Activated CD4-positive, alpha-beta T cell treated with anti-CD3 and anti-CD28 coated beads, Interleukin-2, amount 50 U/mL, for 16 hours (primary cell): Measurements from ENCODE around the gene ATP5PB.

Experiments used
- DNase-seq: peaks from one replicate; pipeline ENCODE4 v3.0.0-alpha.2; 2020

Gene ATP5PB

GRCh38 chr1:111476214-111476613 lies 26.9 kb downstream of the ATP5PB start:
- no peak for DNase-seq

DNA sequence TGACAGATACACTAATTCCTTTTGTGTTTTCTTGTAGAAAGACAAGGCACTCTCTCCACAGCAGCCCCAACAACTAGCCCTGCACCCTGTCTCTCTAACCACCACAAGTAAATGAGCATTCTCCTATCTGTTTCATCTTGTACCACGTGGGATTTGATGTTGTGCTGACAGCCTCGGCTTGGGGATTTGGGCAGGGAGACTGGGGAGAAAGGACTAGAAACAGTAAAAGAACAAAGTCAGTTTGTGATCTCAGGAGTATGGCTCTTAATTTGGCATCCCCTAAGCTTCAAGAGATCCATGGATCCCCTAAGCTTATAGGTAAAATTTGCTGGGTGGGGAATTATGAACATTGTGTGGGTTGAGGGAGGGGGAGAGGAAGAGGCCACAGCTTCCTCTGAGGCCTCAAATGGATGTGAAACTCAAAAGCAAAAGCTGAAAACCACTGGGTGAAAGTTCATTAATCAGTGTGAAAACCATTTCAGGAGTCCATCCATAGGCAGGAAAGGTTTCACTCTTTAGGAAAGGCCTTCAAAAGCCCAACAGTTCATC lies 27.6 kb downstream of the ATP5PB start:
- peak; percentile 58 for DNase-seq

GRCh38 chr1:111480674-111481073 lies 31.4 kb downstream of the ATP5PB start:
- DNase-seq: no peak

DNA sequence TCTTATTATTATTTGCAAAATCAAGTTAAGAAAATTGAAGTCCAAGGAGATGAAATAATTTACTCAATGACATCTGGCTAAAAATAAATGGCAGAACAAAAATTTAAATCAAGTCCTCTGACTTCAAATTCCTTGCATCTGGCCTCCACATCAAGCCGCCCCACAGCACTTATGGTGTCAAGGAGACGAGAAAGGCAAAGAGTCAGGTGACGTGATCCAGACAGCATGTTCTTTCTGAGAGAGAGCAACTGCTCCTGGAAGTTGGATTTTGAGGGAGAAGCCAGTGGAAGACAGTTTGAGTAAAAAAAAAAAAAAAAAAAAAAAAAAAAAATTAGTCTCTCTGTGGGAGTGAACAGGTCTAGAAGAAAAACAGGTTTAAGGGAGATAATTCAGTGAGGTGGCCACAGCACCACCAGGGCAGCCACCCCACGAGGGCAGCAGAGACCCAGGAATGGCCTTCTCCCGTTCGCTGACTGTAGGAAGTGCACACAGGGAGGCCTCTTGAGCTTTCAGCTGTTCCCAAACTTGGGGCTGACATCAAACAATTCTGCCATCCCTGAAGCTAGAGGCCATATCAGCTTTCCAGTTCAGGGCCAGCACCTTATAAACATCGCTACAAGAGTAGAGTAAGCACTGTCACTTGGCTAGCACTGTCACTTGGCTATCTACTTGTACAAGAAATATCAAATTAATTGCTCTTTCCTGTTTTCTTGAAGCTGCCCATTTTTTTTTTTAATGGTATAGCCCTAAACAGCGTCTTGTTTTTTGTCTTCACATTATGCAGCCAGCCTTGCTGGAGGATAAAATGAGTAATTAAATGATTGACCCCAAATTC lies 32.3 kb downstream of the ATP5PB start:
- peak; percentile 61 for DNase-seq

- DNase-seq: no peak
Measured at GRCh38 chr1:111483166-111483565, 33.9 kb downstream of the ATP5PB start.

DNA sequence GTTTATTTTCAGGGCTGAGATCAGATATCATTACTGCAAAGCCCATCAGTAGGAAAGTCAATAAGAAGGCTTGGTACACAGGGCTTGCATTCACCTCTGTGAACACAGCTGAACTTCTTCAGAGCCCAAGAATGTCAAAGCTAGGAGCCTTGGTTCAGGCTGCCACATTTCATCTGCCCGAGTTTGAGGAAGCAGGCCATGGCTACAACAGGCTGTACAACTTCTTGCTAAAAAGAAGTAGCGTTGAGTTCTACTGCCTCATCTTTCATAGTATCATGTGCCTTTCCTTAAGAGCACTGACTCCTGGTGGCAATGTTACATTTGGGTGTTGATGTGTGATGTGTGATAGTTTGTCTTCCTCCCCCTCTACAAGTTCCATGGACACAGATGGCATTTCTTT lies 34.6 kb downstream of the ATP5PB start:
- no peak for DNase-seq

DNA sequence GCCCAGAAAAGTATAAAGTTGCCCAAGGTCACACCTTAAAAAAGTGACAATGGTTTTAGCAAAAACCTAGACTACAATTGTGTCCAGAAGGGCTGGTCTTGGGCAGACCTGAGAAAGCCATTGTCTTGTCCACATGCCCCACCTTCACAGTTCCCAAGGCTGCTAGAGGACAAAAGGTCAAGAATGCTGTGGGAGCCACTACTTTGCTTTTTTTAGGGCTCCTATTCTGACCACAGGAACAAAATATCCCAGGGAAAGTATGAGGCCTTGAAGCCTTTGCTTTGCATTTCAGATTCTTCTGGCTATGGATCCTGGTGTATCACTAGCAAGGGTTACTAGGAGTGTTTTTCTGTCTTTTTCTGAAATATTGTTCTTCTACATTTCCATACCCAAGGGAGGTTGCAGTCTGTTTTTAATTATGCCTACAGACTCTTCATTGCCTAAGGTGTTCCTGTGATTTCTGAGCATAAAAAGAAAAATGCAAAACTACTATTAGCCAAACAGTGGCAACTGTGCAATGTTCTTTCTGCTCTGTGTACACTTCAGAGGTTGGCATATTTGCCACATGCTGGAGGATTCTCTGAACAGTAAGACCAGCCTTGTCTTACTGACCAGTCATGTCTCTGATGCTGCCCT lies 35.2 kb downstream of the ATP5PB start:
- DNase-seq: no peak

DNA sequence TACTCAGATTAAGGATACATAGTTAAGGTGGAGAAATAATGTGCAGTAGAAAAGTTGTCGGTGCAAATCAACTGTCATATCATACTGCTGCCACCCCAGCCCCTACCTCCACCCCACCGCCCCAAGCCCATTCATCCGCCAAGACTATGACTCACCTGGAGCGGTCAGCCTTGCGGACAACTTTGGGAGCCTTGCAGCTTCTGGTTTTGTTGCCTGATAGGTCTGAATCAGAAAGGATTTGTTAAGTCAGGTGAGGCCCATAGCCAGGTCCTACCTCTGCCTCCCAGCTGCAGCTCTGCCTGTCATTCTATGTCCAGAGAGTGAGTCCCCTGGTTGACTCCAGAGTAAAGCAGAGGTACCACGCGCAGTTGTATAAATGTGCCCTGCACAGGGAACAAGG lies 37.2 kb downstream of the ATP5PB start:
- DNase-seq: no peak

DNA sequence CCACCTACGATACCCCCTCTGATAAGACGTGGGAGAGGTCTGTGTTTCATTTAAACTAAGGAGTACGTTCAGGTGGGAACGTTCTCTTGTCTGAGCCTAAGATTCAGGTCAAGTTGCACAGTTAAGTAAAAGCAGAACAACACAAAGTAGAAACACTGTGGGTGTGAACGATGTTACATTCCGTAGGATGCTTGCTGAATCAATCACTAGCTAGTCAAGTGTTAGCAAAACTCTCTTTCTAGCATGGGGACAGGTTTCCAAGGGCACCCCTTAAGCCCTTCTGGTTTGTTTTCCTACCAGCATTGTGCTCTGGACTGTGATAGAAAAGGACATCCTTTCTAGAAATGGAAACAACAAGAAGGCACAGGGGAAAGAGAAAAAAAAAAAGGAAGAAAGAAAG lies 37.9 kb downstream of the ATP5PB start:
- no peak for DNase-seq

- DNase-seq: no peak
Measured at GRCh38 chr1:111488669-111489068, 39.4 kb downstream of the ATP5PB start.

GRCh38 chr1:111489604-111490003 lies 40.3 kb downstream of the ATP5PB start:
- DNase-seq: no peak

DNA sequence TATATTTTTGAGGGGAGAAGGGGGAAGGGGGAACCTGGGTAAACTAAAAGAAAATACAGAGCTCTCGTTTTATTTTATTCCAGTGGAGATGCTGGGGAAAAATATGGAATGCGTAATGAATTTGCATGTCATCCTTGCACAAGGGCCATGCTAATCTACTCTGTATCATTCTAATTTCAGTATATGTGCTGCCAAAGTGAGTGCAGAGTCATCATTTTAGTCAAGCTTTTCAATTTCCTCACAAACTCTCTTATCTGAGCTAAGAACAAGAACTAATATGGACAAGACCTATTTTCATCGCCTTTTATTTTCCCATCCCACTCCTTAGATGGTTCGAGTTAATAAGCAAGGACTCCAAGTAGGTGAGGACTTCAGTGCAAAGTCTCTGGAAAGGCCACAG lies 41.0 kb downstream of the ATP5PB start:
- DNase-seq: no peak

DNA sequence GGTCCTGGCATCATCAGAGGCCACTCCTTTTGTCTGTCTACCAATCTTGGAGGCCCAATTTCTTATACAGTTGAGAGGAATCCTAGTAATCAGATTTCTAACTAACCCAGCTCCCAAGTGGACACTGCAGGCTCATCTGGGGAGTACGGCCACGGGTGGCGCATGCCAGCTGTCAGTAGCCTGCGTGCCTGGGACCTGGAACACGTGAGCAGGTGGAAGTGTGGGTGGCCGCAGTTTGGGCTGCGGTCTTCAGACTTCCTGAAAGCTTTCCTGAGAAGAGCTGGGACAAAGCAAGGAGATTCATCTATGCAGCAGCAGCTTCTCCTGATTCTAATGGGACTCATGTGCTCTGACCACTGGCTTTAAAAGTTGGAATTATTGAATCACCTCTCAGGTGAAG lies 41.8 kb downstream of the ATP5PB start:
- no peak for DNase-seq

DNA sequence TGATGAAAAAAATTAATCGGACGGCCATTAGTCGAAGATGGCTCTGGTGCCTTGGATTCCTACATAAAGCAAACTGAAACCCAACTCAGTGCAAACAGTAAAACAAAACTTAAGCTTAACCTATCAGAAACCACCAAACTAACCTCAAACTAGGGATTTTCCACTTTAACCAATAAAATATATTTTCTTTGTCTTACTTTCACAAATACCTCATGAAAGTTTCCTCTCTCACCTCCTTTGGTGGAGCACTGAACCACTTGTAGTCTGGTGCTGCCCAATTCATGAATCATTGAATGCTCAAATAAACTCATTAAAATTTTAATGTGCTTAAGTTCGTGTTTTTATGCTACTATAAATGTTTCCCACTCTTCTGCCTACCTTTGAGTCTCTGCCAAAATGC lies 47.1 kb downstream of the ATP5PB start:
- peak; percentile 60 for DNase-seq

DNA sequence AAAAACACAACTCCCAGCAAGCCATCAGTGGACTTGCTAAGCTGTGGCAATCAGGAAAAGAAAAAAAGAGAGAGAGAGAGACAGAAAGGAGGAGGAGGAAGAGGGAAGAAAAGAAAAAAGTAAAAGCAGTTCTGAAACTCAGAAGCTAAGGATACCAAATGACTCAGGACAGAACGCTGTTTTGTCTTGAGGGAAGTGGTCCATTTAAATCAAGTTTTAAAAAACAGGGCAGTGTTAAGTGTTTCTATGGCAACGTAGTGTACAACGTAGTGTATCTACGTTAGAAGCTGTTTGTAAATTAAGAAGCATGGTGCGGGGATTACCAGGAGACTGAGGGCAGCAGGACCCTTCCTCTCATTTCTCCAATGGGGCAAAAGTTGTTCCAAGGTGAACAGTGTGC lies 48.3 kb downstream of the ATP5PB start:
- DNase-seq: peak; percentile 46

DNA sequence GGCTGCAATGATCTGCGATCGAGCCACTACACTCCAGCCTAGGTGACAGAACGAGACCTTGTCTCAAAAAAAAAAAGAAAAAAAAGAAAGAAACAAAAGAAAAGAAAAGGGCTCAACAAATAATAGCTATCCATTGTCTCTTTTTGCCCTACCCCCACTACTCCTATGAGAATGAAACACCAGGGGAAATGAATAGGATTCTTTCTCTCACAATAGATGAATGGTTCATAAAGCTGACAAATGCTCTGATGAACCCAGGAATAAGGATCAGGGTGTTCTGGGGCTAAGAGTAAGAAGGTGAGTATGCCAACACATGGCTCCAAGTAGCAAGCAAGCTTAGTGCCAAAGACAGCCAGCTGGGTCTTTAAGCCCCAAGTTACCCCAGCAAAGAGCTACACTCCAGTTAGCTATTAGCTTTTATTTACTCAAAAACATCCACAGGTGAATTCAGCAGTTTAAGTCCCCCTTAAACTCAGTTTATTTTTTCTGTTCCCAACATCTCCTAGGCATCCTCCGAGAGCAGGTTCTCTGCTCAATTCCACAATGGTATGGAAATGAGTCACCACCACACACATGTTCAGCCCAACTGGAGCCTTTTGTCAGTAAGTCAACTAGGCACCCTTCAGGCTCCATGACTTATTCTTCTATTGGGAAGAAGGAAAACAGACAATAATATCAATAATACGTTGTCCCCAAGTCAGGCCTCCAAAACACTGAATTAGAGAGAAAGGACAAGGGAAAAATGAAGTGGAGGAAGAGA lies 49.9 kb downstream of the ATP5PB start:
- no peak for DNase-seq

DNA sequence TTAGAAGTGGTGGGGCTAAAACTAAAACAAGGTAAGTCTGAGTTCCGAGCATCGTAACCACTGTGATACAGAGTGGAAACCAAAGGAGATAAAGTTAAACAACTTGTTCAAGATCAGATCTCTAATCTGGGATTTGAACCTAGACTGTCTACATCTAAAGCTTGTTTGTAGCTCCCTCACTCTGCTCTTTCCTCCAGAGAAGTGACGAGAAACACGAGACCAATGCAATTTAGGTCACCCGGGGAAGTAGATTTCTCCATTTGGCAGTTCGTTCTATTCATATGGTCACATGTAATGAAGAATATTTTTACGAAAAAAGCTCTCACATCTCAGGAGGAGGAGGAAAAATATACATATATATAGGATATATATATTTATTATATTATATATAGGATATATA lies 52.4 kb downstream of the ATP5PB start:
- no peak for DNase-seq

- DNase-seq: no peak
Measured at GRCh38 chr1:111503585-111504060, 54.4 kb downstream of the ATP5PB start, which contains the start of the genes ADORA3 and TMIGD3. ADORA3 (minus strand) TSS chr1:111503633; CDS start chr1:111503354, 279 bp downstream. TMIGD3 (minus strand) TSS chr1:111503633; CDS start chr1:111503354, 279 bp downstream.

DNA sequence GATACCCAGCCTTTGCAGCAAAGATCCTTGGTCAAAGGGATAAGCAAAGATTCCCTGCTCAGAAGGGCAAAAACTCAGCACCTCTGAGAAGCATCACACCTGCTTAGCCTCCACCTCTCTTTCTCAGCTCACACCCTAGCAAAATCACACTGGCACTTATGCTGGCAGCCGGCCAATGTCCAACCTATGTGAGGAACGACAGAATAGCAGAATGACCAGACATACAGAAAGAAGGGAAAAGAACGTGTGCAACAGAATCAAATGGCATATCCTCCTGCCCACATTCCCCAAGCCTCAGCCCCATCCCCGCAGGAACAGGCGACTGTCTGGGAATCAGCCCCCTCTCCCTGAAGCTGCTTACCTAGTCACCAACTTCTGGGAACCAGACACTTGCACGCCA lies 54.8 kb downstream of the ATP5PB start:
- DNase-seq: no peak

DNA sequence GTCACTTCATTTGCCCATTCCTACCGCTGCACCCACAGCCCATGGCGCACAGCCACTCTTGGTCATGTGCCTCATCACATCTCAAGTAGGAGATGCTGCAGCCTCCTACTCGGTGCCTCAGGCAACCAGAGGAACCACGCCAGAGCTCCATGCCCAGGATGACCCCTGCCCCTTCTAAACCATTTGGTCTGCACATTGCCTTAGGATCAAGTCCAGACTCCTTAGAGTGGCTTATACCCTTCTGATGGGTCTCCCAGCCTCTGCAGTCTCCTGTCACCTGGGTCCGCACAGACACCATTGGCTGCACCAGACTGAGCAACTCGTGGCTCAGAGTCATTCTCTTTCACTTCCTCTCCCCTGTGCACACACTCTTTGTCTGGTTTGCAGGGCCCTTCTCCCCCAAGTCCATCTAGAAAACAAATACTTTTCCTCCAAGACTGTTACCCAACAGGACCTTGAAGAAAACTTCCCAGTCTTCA lies 56.4 kb downstream of the ATP5PB start:
- peak; percentile 26 for DNase-seq

DNA sequence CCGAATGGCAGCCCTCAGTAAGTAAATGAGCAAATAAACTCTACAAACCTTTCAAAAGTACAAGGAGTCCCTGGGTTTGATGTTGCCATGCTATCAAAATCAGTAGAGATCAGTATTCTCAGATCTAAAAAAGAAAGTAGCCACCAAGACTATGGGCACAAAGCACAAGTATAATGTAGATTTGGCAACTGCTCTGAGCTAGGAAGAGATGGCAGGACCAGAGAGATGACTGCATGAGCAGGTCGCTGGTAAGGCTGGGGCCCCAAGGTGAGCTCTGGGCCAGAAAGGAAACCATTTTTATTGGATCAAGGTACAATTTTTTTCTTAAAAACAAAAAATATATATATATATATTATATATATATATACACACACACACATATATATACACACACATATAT lies 57.3 kb downstream of the ATP5PB start:
- peak; percentile 15 for DNase-seq

DNA sequence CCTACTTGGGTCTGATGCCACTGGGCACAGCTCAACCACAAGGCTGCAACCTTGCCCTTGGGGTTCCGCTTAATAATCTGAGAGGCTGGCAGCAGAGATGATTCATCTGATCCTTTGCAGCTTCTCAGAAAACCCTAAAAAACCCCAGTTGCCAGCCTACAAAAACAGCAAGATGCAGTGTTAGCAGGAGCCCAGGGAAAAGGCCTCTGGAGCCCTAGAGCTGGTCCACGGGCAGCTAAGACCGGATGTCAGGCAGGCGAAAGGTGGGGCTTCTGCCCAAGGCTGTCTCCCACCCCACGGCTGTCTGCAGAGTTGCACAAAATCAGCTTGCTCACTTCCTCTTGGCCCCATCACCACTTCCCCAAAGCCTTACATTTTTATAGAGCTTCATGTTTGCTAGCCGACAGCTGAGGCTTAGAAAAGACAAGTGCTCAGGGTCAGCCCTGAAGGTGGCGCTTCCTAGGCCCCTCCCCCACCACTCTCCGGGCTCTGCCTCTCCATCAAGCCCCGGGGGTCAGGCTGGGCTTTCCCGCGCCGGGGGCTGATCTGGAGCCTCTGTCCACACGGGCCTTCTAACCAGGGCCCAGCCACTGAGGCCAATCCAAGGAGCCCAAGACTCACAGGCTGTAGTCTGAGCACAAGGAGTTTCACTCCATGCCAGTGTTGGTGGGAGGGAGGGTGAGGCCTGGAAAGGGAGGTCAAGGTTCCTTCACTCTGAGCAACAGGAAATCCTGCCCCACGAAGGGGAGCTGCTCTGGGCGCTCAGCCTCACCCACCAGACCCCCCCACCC lies 58.3 kb downstream of the ATP5PB start:
- DNase-seq: peak; percentile 92
